ENCODE measurements around the gene SPTBN4. TPM values are rescaled to one million over a fixed set of nuclear protein-coding genes. Genes with fewer than 3 reads are reported as not detected.
"Not testable (repeated sequence)": the region's sequence is repeated elsewhere in the genome, so short reads cannot be mapped to it uniquely, and the experiment has no call there.

The SPTBN4 gene
- polyA plus RNA-seq, 5 donors = 0.73 to 1.9 (median 1.3) TPM

DNA sequence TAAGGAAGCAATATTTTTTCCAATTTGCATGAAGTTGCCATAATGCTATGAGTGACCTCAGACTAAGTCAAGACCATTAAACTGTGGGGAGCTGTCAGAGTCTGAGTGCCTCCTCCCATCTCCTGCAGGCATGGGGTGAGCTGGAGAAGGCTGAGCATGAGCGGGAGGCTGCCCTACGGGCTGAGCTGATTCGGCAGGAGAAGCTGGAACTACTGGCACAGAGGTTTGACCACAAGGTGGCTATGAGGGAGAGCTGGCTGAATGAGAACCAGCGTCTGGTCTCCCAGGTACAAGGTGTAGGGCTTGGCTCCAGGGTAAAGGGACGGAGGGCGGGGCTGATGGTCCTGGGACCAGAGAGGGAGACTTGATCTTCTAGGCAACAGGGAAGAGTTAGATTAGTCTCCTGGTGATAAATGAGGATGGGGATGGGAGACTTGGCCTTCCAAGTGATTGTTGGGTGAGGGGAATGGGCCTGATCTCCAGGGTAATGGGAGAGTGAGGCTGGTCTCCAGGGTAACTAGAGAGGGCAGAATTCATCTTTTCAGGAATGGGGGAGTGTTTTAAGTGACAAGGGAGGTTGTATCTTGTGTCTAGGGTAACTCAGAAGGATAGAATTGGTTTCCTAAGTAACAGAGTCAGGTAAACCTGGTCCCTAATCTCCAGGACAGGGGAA is 36.0 kb downstream of the SPTBN4 start:
- no peak for DNase-seq

DNA sequence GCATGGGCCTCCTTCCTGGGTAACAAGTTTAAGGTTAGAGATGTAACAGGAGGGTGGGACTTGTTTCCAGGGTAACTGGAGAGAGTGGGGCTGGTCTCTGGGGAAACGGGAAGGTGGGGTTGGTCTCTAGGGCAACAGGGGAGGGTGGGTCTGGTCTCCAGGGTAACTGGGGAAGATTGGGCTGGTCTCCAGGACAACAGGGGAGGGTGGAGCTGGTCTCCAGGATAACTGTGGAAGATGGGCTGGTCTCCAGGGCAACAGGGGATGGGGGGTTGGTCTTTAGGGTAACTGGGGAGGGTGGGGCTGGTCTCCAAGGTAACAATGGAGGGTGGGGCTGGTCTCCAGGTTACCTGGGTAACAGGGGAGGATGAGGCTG is 36.5 kb downstream of the SPTBN4 start:
- no peak for DNase-seq

DNA sequence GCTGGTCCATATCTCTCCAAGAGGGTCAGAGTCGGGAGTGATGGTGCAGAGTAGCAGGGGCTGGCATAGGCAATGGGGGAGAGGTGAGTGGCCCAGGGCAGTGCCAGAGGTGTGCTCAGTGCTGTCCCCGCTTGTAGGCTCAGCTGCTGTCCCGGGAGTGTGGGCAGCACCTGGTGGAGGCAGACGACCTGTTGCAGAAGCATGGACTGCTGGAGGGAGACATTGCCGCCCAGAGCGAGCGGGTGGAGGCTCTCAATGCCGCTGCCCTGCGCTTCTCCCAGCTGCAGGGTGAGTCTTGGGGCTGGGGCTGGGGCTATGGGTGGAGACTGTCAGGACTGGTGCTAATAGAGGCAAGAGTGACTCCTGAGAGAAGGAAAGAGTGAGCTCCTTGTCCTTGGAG is 39.3 kb downstream of the SPTBN4 start:
- no peak for DNase-seq

DNA sequence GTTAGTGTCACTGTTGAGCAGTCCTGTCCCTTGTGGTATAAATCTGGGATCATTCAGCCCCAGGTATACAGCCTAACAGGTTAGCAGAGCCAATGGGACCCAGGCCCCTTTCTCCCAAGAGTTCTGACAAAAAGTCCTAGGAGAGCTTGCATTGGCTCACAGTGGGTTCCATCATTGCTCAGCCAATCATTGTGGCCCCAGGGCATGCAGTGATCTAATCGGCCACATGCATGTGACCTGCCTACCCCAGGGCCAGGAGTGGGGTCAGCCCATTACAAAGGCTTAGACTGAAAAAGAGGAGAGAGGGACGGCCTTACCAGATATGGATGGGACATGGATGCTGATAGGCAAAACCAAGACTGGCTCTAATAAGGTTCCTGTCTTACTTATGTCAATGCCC is 41.1 kb downstream of the SPTBN4 start:
- DNase-seq = no peak

GRCh38 chr19:40508739-40509260 is 42.0 kb downstream of the SPTBN4 start:
- DNase-seq = no peak

DNA sequence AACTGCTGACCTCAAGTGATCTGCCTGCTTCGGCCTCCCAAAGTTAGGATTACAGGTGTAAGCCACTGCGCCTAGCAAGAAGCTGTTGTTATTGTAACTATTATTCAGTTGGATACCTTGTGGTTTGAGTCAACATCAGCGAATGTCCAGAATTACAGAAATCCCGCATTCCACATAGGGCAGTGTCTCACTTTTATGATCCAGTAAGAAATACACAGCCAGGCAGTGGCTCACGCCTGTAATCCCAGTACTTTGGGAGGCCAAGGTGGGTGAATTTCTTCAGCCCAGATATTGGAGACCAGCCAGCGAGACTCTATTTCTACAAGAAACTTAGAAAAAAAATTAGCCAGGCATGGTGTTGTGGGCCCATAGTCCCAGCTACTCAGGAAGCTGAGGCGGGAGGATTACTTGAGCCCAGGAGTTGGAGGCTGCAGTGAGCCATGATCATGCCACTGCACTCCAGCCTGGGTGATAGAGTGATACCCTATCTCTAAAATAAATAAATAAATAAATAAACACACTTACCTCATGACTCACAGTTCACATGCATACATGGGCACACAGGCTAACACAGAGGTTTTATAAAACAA is 43.8 kb downstream of the SPTBN4 start:
- no peak for DNase-seq

- no peak for DNase-seq
These were observed 44.7 kb downstream of the SPTBN4 start for GRCh38 chr19:40511487-40511886.

DNA sequence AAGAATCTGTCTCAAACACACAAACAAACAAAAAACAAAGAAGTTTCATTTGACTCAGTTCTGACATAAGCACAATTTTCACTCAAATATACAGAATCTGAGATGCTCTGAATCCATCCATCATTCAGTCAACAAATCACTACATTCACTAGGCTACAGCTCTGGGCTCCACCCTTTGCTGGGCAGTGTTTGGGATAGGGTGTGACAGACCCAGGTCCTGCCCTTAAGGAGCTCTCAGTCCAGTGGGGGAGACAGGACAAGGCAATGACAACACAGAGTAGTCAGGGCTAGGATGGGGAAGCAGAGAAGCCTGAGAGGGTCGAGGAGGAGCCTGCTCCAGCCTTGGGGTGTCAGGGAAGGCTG is 45.3 kb downstream of the SPTBN4 start:
- DNase-seq = no peak

GRCh38 chr19:40512473-40513344 is 45.9 kb downstream of the SPTBN4 start:
- no peak for DNase-seq

DNA sequence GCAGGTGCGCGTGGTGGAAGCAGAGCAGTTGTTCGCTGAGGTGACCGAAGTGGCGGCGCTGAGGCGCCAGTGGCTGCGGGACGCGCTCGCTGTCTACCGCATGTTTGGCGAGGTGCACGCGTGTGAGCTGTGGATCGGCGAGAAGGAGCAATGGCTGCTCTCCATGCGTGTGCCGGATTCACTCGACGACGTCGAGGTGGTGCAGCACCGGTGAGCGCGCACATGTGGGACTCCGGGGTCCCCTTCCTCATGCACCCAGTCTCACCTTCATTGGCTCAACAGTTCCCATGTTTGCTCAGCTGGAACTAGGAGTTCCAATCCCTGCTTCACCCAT is 46.5 kb downstream of the SPTBN4 start:
- DNase-seq = no peak

GRCh38 chr19:40513741-40514315 is 47.0 kb downstream of the SPTBN4 start:
- no peak for DNase-seq

GRCh38 chr19:40517248-40517647 is 50.4 kb downstream of the SPTBN4 start:
- no peak for DNase-seq

DNA sequence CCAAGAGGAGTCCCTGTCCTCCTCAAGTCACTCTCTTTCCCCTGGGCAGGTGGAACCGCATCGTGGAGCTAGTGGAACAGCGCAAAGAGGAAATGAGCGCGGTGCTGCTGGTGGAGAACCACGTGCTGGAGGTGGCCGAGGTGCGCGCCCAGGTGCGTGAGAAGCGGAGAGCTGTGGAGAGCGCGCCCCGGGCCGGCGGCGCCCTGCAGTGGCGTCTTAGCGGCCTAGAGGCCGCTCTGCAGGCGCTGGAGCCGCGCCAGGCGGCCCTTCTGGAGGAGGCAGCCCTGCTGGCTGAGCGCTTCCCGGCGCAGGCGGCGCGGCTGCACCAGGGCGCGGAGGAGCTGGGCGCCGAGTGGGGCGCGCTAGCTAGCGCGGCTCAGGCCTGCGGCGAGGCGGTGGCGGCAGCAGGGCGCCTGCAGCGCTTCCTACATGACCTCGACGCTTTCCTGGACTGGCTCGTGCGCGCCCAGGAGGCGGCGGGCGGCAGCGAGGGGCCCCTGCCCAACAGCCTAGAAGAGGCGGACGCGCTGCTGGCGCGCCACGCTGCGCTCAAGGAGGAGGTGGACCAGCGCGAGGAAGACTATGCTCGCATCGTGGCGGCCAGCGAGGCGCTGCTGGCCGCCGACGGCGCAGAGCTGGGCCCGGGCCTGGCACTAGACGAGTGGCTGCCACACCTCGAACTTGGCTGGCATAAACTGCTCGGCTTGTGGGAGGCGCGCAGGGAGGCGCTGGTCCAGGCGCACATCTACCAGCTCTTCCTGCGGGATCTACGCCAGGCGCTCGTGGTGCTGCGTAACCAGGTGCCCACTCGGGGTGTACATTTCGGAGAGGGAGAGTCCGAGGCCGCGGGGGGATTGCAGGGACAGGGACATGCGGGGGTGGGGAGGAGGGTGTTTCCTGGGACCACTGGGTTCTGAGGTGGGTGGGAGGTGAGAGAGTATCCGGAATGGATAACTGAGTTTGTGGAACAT is 52.8 kb downstream of the SPTBN4 start:
- no peak for DNase-seq

GRCh38 chr19:40521276-40521675 is 54.5 kb downstream of the SPTBN4 start:
- no peak for DNase-seq

GRCh38 chr19:40521900-40522299 is 55.1 kb downstream of the SPTBN4 start:
- not testable (repeated sequence) for DNase-seq

DNA sequence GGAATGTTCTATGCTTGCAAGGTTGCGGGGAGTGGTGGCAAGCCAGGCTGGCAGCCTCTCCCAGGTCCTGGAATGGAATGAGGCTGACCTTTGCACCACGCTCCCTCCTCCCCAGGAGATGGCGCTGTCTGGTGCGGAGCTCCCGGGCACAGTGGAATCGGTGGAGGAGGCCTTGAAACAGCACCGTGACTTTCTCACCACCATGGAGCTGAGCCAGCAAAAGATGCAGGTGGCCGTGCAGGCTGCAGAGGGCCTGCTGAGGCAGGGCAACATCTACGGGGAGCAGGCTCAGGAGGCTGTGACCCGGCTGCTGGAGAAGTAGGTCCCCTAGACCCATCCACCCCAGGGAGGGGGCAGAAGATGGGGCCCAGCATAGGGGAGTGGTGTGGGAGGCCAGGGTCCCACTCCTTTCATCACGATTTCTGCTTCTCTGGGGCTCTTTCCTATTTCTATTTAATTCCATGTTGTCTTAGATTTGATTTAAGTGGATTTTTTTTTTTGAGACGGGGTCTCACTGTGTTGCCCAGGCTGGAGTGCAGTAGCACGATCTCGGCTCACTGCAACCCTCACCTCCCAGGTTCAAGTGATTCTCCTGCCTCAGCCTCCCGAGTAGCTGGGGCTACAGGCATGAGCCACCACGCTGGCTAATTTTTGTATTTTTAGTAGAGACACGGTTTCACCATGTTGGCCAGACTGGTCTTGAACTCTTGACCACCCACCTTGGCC is 56.7 kb downstream of the SPTBN4 start:
- DNase-seq = no peak

GRCh38 chr19:40524133-40524549 is 57.3 kb downstream of the SPTBN4 start:
- DNase-seq = no peak

- no peak for DNase-seq
These were observed 57.9 kb downstream of the SPTBN4 start for GRCh38 chr19:40524655-40525054.

DNA sequence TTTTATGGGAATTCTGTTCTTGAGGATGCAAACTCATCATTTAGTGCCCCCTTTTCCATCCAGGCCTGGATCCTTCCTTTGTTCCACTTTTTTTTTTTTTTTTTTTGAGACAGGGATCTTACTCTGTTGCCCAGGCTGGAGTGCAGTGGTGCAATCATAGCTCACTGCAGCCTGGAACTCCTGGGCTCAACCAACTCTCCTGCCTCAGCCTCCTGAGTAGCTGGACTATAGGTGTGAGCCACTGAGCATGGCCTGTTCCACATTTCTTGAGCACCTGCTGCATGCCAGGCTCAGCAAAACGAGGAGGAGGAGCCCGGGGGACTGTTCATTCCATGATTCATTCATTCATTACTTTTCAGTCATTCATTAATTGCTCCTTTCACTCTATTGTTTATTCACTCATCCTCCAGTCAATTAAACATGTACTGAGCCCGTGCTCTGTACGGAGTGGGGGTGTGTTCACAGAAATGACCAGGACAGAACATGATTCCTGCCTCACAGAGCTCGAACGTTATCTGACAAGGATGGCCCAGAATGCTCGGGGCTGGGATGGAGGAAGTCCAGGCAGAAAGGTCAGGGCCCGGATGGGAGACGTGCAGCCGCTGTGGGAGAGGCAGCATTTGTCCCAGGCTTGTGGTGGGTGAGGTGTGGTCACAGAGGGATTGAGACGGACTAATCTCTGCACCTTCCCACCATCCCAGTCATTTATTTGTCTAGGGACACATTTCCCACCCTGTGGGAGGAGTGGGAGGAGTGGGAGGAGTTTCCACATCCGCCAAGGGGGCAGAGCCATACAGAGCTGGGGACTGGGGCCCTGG is 58.6 kb downstream of the SPTBN4 start:
- no peak for DNase-seq

DNA sequence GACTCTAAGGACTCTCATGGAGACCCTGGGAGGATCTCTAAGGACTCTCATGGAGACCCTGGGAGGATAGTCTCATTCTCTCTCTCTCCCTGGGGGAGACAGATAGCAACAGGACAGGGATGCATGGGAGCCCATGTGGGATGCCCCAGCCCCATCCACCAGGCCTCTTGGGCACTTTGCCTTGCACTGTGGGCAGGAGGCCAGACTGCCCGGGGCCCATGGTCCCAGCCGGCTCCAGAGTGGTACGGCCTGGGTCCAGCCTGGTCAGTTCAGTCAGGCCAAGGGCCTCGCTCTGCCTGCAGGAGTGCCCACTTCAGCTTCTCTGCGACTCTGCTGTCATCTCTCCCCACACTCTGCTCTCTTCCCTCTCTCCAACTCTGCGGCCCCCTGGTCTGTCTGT is 61.3 kb downstream of the SPTBN4 start:
- DNase-seq = no peak
